HL-60 (cell line): Measurements from ENCODE around the gene ISOC1.

Source experiments
- DNase-seq, 2 experiments: peaks; one replicate each; pipeline ENCODE4 v3.0.0-alpha.2; 2010 to 2020; ENCODE audit warnings: low read depth in 1 of 2, low spot score in 1 of 2
- H3K27ac ChIP-seq: fragments of 250-450 bp; sonication (Bioruptor Pico); replicated peaks from 2 replicates; pipeline ENCODE4 v1.5.1; 2020; ENCODE audit warnings: mild to moderate bottlenecking, moderate library complexity
- H3K27me3 ChIP-seq: fragments of 250-450 bp; sonication (Bioruptor Pico); 2 replicates; pipeline ENCODE4 v1.5.1; 2021; ENCODE audit warnings: mild to moderate bottlenecking, moderate library complexity; ENCODE audit not compliant: insufficient read depth, poor library complexity, severe bottlenecking
- H3K4me3 ChIP-seq: replicated peaks from 2 replicates; pipeline ENCODE4 v1.5.1; 2011; ENCODE audit warnings: mild to moderate bottlenecking, control low read depth, low read length; ENCODE audit not compliant: insufficient read depth
- GABPA ChIP-seq: IDR thresholded peaks from 2 replicates; pipeline ENCODE4 v1.6.1; 2012; ENCODE audit warnings: low read depth
- POLR2AphosphoS5 ChIP-seq: IDR thresholded peaks from 2 replicates; pipeline ENCODE4 v1.6.1; 2012; ENCODE audit warnings: low read depth
- SPI1 ChIP-seq: IDR thresholded peaks from 2 replicates; pipeline ENCODE4 v1.6.1; 2012; ENCODE audit warnings: low read depth, mild to moderate bottlenecking, borderline replicate concordance
- TF ChIP-seq, protein P1 (sequence below): IDR thresholded peaks from 2 replicates; pipeline ENCODE4 v1.6.1; 2012; ENCODE audit warnings: low read depth; ENCODE audit not compliant: insufficient replicate concordance
- TF ChIP-seq, protein P2 (sequence below): IDR thresholded peaks from one replicate; pipeline ENCODE4 v1.5.1; 2011; ENCODE audit warnings: low read length, control low read depth, inconsistent platforms; ENCODE audit not compliant: insufficient read depth

Gene ISOC1

DNA sequence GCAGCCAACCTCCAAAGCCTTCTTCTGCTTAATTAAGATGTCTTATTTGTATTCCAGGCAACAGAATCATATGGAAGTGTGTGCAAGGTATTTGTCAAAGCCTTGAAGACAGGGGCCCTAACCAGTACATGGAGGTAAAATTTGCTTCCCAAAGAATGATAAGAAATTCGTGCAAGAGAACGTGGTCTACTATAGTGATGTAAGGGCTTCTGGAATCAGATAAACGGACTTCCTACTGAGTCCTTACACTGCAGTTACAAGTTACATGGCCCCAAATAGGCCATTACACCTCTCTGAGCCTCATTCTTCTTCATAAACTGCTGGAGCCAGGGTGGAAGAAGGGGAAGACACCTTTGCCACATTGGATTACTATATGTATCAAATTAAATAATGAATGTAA lies 15.9 kb upstream of the ISOC1 start:
- Histone ChIP-seq H3K27ac (no peak overlapping the region), H3K27me3 (no peaks in the 10 kb centered on the region), H3K4me3 (no peak overlapping the region)
- TF ChIP-seq POLR2AphosphoS5 = no peak
- TF ChIP-seq, protein P1, sequence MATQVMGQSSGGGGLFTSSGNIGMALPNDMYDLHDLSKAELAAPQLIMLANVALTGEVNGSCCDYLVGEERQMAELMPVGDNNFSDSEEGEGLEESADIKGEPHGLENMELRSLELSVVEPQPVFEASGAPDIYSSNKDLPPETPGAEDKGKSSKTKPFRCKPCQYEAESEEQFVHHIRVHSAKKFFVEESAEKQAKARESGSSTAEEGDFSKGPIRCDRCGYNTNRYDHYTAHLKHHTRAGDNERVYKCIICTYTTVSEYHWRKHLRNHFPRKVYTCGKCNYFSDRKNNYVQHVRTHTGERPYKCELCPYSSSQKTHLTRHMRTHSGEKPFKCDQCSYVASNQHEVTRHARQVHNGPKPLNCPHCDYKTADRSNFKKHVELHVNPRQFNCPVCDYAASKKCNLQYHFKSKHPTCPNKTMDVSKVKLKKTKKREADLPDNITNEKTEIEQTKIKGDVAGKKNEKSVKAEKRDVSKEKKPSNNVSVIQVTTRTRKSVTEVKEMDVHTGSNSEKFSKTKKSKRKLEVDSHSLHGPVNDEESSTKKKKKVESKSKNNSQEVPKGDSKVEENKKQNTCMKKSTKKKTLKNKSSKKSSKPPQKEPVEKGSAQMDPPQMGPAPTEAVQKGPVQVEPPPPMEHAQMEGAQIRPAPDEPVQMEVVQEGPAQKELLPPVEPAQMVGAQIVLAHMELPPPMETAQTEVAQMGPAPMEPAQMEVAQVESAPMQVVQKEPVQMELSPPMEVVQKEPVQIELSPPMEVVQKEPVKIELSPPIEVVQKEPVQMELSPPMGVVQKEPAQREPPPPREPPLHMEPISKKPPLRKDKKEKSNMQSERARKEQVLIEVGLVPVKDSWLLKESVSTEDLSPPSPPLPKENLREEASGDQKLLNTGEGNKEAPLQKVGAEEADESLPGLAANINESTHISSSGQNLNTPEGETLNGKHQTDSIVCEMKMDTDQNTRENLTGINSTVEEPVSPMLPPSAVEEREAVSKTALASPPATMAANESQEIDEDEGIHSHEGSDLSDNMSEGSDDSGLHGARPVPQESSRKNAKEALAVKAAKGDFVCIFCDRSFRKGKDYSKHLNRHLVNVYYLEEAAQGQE = no peak
- no peak for TF ChIP-seq SPI1
- TF ChIP-seq, protein P2, sequence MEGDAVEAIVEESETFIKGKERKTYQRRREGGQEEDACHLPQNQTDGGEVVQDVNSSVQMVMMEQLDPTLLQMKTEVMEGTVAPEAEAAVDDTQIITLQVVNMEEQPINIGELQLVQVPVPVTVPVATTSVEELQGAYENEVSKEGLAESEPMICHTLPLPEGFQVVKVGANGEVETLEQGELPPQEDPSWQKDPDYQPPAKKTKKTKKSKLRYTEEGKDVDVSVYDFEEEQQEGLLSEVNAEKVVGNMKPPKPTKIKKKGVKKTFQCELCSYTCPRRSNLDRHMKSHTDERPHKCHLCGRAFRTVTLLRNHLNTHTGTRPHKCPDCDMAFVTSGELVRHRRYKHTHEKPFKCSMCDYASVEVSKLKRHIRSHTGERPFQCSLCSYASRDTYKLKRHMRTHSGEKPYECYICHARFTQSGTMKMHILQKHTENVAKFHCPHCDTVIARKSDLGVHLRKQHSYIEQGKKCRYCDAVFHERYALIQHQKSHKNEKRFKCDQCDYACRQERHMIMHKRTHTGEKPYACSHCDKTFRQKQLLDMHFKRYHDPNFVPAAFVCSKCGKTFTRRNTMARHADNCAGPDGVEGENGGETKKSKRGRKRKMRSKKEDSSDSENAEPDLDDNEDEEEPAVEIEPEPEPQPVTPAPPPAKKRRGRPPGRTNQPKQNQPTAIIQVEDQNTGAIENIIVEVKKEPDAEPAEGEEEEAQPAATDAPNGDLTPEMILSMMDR = no peak
- TF ChIP-seq GABPA = no peak
- no peak for DNase-seq

DNA sequence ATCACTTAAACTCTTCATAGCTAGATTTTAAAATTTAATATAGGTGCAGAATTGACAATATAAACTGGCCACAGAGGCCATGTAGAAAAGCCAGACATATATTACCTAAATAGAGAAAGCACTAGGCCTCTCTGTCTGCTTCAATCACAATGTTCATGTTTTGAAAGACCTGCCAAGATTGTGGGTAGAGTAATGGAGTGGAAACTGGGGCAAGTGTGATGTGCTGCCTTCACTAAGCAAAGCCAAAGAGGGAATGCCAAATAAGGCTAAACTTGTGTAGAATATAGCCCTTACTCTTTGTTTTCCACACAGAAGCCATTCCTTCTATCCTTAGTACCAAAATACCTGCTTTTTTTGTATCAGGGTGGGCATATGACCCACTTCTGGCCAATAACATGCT lies 15.1 kb upstream of the ISOC1 start:
- no peak for DNase-seq
- H3K27ac ChIP-seq = no peak overlapping the region
- TF ChIP-seq GABPA = no peak
- TF ChIP-seq, protein P1 = no peak
- no peak for TF ChIP-seq SPI1
- TF ChIP-seq, protein P2 = no peak
- no peak for TF ChIP-seq POLR2AphosphoS5
- no peaks in the 10 kb centered on the region for H3K27me3 ChIP-seq
- no peak overlapping the region for H3K4me3 ChIP-seq

DNA sequence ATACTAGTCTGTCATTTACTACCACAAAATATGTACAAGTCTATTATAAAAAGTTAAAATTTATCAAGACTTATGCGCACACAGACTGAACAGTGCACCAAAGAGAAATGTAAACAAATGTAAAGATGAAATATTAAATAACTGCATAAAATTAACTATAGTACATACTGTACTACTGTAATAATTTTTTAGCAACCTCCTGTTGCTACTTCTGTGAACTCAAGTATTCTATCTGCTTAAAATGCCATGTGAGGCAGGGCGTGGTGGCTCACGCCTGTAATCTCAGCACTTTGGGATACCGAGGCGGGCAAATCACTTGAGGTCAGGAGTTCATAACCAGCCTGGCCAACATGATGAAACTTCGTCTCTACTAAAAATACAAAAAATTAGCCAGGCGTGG lies 13.8 kb upstream of the ISOC1 start:
- DNase-seq = no peak
- Histone ChIP-seq H3K4me3 (no peak overlapping the region), H3K27me3 (no peaks in the 10 kb centered on the region), H3K27ac (no peak overlapping the region)
- TF ChIP-seq, protein P2 = no peak
- TF ChIP-seq GABPA = no peak
- TF ChIP-seq, protein P1 = no peak
- TF ChIP-seq POLR2AphosphoS5 = no peak
- no peak for TF ChIP-seq SPI1
